Hypothalamus (tissue), 51 donors: ENCODE data around the gene AHNAK2.

ENCODE experiments used
- DNase-seq, 51 donors: peaks; one replicate each; lab custom pipeline; 2025; lab: John Stamatoyannopoulos, UW

AHNAK2 gene

DNA sequence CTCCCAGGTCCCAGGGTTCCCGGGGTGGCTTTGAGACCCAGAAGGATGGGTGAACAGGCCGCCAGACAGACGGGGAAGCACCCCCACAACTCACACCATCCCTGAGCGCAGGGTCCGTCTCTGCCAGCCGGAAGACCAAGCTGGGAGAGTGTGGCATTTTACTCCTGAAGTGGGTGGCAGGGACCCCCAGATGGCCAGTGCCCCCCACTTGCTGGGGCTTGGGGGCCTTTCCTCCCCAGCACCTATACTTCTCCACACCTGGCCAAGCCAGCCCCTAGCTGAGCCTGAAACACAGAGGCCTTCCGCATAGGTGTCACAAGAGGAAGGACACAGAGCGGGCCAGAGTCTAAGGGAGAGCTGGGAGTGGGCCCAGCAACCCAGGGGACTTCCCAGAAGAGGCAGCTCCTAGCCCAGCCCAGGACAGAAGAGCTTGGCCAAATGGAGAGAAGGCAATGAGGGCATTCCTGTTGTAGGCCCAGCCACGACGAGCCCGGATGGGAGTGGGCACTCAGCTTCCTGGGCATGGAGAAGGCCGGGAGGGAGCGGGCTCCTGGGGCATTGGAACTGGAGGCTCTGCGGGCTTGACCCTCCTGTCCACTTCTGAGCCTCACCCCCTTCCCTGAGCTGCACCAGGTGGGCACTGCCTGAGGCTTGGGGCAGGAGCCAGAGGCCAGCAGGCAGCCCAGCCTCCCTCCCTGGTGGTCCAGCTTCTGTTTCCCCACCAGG, 3.3 kb downstream of the AHNAK2 start:
- DNase-seq, result no peak

DNA sequence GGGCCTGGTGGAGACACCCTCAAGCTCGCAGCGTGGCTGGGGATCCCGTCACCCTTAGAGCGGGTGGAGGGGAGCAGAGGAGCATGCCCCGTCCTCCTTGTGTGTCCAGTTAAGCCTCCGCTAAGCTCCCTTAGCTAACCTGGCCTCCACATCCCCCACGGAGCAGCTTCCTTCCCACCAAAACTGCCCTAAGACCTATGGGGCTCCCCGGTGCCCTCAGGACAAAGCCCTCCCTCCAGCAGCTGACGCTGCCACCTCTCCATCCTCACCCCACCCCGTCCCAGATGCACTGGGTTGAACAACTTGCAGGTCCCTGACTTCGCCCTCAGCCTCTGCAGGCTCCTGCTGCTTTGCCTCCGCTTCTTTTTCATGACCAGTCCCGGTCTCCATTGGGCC, 4.0 kb downstream of the AHNAK2 start:
- DNase-seq, result no peak

DNA sequence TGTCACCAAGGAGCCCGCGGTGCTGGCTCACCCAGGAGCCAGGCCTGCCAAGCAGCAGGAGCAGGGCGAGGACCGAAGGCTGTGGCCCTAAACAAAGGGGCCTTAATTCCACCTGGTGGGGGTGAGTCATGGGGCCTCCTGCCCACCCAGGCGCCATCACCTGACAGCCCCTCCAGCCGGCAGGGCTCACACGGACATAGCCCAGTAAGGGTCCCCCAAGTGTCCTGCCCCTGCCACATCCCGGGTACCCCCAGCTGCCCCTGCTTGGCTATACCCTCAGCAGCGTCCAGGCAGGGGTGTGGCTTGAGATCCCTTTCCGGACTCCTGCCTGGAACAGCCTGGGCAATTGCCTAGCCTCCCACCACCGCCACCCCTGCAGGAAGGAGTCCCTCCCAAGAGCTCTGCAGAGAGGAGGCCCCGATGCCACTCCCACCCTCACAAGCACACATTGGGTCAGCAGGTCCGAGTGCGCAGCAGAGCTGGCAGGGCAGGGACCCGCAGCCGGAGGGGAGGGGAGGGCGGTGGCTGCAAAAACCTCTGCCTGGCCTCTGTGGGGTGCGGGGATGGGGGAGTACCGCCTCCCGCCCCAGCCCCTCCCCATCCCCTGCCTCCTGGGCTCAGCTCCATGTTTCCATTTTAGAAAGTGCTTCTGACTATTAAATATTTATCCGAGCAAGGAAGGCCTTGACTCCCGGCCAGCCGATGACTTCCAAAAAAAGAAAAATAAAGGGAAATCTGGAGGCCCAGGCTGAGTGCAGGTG, 4.6 kb downstream of the AHNAK2 start:
- DNase-seq, result peak in 9 of 51 donors; percentile 33 to 75 (median 66)

DNA sequence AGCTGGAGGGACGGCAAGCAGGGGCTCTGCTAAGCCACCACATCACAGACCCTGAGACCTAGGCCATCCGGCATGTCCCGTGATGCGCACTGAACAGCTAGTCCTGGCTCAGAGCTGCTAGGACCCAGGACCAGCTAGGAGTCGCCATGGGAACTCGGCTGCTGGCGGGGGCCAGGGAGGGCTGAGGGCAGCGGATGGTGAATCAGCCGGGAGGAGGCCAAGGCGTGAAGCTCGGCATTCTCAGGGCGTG, 5.1 kb downstream of the AHNAK2 start:
- peak in 17 of 51 donors; percentile 22 to 86 (median 44) for DNase-seq

DNA sequence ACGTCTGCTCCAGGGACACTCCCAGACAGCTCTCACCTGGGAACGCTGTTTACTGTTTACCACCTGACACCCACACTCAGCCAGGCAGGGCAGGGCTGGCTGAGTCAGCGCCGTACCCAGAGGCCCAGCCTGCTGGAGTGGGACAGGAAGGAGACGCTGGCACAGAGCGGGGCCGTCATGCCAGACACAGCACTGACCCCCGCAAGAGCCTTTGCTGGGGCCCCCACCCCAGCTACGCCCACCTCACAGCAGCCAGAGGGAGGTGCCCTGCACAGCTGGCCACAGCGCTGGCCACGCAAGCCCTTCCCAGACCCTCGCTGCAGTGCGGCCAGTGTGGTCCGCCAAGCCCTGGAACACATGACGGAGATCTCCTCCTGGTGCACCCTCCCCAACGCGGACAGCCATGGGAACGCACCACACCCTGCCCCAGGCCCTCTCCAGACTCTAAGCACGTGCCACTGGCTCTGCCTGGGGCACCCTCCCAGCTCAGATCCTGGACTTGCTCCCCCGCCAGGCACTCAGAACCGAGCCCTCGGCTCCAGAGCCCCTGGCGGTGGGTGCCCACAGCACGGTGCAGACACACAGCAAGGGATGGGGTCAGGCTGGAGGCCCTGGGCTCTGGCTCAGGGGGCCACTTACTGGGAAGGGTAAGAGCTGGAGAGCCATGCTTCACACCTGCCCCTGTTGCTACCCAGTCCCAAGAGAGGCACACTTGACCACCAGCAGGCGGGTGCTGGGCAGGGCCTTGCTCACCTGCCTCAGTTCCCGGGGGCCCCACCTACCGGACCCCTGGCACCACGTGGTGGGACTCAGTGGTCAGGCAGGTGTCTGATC, 5.7 kb downstream of the AHNAK2 start:
- no peak for DNase-seq

DNA sequence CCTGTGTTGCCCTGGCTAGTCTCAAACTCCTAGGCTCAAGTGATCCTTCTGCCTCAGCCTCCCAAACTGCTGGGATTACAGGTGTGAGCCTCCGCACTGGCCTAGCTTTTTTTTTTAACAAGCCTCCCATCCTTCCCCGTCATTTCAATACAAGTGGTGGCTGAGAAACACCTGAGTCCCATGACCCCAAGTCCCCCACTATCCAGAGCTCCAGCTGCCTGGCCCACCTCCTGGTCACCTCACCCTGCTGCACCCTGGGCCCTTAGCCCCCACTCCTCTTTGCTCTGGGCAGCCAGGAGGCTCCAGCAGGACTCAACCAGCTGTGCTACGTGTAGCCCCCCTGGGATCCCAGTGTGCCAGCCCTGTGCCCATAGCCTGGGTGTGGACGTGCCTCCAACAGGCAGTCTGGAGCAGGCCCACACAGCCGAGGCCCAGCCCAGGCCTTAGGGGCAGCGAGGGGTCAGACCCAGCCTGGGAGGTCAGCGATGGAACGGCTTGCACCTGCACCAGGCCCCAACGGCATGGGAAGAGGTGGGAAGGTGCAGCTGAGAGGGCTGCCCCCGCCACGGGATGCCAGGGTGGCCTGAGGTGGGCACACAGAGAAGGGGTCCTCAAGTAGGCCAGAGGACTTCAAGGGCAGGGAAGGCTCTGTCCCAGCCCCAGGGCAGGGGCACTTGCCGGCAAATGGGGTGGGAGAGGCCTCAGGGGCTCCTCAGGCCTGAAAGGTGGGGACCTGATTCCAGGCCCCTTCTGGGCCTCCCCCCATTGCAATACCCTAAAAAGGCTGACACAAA, 6.5 kb downstream of the AHNAK2 start:
- DNase-seq, result no peak

DNA sequence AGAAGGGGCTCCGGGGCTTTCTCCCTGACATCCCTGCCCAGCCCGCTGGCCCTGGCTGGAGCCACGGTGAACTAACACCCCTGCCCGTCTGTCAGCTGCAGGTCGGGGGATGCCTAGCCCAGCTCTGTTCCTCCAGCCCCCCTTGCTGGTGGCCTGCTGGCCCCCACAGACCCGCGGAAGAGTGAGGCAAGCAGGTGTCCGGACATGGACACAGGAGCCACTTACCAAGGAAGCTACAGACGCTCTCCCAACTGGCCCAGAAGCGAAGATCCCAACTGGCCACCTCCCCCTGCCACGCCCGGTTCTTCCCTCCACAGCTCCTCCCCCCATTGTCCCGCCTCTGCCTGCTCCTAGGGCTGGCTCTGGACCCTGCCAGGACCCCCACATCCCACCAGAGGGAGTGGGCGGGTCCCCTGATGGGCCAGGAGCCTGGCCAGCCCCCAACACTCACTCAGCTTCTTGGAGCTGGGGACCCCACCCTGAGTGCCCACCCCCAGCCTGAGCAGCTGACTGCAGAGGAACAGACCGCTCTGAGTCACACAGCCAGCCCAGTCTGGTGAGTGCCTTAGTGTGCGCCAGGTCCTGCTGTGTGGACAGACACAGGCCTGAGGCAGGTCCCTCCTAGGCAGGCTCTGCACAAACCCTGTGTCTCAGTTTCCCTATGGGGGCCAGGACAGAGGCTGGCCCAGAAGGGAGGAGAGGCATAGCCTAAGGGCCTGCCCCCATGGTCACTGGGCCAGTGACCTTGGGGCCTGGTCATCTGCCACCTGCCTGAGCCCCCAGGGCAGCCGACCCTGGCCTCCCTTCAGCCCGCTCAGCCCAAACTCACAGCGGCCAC, 7.7 kb downstream of the AHNAK2 start:
- DNase-seq, result peak in 1 of 51 donors; percentile 28

DNA sequence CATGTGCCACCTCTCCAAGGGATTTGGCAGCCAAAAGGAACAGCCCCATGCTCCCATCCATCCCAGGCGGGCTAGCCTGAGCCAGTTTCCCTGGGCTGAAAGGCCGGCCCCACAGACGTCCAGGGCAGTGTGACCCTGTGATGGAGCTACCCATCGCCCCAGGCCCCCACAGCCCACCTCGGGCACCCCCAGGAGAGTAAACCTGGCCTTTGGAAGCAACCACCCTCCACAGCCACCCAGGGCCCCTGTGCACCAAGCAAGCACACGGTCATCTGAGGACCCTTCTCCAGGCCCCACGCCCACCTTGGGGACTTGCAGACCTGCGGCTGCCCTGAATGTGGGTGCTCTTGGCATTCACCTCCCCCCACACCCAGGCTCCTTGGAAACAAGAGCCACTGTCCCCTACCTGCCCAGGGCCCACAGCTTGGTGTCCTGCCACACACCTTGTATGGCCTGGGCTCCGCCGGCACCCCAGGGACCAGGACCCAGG, 8.4 kb downstream of the AHNAK2 start:
- no peak for DNase-seq

DNA sequence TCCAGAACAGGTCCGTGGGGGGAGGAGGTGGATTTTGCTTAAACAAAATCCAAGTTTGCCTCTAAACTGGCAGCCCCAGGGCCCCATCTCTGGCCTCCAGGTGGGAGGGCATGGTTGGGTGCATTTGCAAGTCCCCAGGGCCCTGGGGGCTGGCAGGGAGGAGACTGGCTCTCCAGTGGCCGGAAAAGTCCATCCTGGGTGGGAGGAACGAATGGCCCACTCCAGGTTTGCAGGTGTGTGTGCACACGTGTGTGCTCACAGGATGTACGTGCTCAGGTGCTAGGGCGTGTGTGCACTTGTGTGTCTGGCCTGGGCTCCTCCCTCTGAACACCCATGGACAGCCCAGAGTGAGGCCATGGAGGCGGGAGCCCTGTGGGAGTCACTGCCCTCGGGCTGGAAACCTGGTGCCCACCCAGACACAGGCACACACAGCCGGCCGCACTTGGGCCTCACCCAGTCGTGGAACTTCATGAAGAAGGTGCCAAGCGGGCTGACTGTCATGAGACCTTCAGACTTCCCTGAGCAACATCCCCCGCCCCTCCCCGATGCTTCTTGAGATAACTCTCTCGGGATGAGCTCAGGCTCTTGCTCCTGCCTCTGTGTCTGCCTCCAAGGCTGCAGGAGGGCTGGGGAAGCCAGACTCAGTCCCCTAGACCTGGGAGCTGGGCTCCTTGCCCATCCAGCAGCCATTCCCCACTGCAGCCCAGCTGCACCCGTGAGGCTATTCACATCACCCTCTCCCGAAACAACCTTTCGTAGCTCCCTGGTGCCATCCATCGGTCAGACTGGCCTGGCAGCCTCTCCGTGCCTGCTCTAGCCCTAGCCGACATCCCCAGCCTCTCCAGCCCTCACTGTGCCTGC, 9.4 kb downstream of the AHNAK2 start:
- no peak for DNase-seq

DNA sequence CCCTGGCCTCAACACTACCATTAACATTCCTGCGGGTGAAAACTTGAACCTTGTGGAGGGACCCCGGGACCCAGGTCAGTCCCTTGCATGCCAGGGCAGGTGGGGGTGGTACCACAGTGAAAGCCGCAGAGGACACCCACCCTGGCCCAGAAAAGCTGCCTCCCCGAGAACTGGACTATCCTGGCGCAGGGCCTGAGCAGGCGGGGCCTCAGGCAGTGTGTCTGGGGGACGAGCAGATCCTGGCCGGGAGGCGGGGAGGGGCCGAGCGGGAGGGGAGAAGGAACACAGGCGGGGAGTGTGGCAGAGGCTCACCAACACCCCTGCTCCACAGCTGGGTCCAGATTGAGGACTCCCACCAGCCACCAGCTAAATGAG, 10.0 kb downstream of the AHNAK2 start:
- peak in 2 of 51 donors; percentile 20 to 24 for DNase-seq

DNA sequence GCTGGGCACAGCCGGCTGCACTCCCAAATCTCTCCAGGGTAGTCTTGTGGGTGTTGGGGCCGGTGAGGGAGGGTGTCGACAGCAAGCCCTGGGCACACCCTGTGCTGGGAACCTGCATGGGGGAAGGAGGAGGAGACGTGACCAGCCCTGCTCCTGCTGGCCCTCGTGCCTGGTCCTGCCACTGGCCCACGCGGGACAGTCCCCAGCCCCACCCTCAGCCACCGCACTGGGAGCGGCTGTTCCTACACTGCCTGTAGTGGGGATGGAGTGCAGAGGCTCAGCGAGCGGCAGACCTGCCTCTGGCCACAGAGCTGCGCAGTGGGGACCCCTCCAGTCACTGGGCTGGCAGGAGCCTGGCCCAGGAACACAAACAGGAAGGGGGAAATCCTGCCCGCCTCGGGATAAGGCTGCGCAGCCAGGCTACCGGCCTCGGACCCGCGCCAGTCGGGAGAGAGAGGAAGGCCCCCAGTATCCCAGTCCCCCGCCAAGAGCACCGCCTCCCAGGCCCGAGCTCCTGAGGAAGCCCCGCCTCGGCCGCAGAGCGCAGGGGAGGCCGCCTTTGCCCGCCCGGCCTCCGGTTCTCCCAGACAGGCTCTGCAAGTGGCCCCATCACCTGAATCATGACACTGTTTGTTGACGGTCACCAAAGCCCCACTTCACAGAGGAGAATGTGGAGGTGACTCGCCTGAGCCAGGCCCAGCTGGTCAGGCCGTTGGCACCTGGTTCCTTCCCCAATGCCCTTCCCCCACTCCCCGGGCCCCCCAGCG, 10.6 kb downstream of the AHNAK2 start:
- peak in 1 of 51 donors; percentile 9 for DNase-seq

DNA sequence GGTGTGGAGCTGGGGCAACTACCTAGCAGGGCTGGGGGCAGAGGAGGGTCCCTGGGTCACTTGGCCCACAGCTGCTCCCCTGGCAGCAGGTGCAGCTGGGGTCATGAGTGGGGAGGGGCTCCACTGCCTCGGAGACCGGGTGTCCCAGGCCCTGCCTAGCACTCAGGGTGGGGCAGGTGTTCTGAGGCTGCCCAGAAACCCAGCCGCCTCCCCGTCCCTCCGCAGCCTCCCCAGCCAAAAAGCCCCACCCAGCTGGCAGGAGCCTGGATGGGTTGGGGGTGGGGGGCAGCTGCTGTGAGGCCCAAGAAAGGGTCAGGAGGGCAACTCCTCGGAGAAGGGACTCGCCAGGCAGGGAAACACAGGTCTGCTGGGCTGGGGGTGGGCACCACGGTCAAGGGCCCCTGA, 11.2 kb downstream of the AHNAK2 start:
- no peak for DNase-seq

DNA sequence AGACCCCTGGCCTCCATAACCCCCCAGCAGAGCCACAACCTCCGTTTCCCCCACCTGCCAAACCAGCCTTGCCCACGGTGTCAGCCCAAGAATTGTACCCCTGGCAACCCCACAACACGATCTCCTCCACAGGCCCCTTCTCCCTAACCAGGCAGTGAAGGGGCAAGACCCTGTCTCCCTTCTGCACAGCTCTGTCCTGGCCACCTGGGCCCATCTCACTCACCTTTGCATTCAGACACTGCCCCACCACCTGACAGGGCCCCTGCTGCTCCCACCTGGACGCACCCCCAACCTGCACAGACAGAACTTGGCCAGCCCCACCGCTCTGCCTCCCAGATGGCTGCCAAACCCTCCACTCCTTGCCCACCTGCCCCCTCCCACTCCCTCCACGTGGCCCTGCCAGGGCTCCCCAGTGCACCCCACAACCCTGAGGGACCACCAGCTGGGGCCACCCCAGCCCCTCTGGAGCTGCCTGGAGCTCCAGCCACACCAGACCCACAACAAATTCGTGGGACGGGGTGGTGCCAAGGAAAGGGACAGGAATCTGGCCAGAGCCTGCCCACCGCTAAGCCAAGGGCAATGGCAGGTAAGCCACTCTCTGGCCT, 11.8 kb downstream of the AHNAK2 start:
- no peak for DNase-seq

DNA sequence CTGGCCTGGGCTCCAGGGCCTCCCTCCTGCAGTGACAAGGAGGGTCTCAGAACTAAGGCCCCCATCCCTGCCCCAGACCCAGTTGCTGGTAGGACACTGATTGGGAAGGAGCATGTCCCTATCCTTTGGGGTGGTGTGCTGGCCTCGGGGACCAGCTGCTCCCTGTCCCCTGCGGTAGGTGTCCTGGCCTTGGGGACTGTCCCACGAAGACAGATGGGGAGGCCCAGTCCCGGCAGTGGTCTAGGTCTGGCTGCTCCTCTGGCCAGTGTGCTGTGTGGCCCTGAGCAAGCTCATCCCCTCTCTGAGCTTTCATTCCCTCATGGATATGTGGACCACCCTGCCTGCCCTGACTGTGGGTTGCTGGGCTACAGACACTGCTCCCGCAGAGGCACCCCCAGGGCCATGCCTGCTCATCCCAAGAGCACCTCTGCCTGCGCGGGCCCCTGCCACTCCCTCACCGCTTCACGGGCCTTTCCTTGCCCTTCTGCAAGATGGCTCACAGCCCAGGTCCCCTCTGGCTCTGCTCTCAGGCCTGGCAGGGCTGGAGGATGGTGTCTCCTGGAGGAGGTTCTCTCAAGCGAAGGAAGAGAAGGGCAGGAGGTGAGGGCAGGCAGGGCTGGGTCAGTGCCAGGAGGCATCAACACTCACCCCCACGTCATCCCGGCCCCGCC, 12.5 kb downstream of the AHNAK2 start:
- no peak for DNase-seq

DNA sequence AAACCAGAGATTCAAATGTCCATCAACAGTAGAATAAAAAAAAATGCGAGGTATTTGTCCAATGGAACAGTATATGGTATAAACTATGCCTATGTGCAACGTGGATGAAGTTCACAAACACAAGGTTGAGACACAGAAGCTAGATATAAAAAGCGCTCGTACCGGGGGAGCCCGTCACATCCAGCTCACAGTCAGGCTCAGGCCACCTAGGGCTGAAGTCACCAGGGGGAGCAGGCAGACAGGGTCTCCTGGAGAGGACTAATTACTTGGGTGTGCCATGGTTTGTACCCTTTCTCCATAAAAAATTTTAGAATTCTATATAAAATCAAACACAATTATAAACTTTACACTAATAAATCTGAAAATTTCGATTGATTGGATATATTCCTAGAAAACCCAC, 13.6 kb downstream of the AHNAK2 start:
- no peak for DNase-seq

DNA sequence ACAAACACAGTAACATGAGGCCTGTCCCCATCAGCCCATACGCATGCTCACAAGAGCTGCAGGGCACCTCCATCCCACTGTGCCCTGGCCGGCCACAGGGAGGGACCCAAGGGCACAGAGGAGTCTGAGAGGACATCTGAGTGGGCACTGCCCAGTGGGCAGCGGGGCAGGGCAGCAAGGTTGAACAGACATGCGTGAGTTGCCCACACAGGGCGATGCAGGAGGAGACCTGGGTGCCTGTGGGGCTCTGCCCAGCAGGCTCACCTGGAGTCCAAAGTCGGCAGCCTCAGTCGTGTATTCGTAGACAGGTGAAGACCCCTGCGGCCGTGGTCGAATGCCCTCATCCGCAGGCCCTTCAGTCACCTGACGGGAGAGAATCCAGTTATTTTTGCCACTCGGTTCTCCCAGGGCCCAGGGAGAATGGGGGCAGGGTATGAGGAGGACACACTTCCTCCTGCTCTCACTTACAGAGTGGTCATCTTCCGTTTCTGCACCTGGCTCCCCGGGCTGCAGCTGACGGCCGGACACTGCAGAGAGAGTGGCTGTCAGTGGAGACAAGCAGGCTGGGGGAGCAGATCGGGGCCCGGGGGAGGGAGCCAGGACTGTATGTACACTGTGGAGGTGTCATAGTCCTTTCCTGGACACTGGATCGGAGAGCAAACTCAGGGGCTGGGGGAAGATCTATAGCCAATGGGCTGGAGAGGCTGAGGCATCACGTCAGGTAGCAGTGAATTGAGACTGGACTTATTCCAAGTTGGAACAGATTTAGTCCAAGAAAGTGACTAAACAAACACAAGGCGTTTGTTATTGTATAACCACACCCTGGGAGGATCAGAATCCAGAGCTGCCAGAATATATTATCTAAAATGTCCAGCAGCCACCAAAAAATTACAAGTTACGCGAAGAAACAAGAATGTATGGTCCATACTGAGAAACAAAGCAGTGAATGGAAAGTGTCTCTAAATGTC, 20.7 kb downstream of the AHNAK2 start:
- DNase-seq, result no peak
